Breast epithelium (tissue), 3 donors: ENCODE data around the gene KHNYN.

Experiments
- POLR2AphosphoS5 ChIP-seq, 3 donors: sonication (generic); formaldehyde crosslinking; IDR thresholded peaks; one replicate each; pipeline ENCODE4 v1.6.1; 2017; ENCODE audit warnings: antibody characterized with exemption in 3 of 3
- TF ChIP-seq, protein P1 (sequence below), 3 donors: fragments of 450-650 bp; IDR thresholded peaks; one replicate each; pipeline ENCODE4 v1.5.1; 2016 to 2017; ENCODE audit warnings: antibody characterized with exemption in 3 of 3, mild to moderate bottlenecking in 3 of 3, moderate library complexity in 3 of 3

DNA sequence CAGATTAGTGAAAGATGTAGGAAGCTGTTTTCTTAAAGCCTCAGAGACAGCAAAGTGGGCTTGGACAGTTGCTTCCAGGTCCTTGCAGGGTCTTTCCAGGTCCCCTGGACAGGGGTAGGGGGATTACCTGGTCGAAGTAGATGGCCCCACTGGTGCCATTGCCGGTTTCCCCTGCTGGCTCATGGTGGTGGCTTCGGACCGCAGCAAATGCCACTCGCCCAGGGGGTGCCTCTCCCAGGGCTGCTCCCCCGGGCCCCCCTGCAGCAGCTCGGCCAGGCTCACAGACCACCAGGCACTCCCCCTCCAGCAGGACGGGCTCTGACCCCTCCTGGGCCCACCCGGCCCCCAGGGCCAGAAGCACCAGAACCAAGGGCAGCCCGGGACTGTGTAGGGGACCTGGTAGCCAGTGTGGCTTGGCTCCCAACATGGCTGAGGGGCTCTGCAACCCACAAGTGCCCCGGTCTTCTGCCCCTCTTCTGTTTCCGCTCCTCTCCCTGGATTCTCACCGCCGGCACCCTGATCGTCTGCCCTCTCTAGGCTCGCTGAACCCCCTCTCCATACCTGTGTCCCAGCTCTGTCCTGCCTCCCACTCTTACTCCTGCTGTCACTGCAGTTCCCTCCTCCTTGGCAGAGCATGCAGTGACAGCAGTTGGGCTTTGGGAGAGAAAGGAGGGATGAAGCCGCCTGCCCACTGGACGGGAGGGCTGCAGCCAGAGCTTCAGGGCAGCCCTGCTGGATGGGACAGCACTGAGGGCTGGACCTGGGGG lies 943 bp upstream of the KHNYN start:
- TF ChIP-seq, protein P1, sequence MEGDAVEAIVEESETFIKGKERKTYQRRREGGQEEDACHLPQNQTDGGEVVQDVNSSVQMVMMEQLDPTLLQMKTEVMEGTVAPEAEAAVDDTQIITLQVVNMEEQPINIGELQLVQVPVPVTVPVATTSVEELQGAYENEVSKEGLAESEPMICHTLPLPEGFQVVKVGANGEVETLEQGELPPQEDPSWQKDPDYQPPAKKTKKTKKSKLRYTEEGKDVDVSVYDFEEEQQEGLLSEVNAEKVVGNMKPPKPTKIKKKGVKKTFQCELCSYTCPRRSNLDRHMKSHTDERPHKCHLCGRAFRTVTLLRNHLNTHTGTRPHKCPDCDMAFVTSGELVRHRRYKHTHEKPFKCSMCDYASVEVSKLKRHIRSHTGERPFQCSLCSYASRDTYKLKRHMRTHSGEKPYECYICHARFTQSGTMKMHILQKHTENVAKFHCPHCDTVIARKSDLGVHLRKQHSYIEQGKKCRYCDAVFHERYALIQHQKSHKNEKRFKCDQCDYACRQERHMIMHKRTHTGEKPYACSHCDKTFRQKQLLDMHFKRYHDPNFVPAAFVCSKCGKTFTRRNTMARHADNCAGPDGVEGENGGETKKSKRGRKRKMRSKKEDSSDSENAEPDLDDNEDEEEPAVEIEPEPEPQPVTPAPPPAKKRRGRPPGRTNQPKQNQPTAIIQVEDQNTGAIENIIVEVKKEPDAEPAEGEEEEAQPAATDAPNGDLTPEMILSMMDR (IDR thresholded peaks at IDR 0.05) = no peak
- no peak for TF ChIP-seq POLR2AphosphoS5 (IDR thresholded peaks at IDR 0.05)
